NCI-H2227 (cell line): ENCODE data around the gene FPGS.
"Not testable (repeated sequence)": the region's sequence is repeated elsewhere in the genome, so short reads cannot be mapped to it uniquely, and the experiment has no call there.

Experiments used
- DNase-seq: peaks from one replicate; lab custom pipeline; 2025; ENCODE audit not compliant: unreplicated experiment; lab: John Stamatoyannopoulos, UW

Gene FPGS, protein sequence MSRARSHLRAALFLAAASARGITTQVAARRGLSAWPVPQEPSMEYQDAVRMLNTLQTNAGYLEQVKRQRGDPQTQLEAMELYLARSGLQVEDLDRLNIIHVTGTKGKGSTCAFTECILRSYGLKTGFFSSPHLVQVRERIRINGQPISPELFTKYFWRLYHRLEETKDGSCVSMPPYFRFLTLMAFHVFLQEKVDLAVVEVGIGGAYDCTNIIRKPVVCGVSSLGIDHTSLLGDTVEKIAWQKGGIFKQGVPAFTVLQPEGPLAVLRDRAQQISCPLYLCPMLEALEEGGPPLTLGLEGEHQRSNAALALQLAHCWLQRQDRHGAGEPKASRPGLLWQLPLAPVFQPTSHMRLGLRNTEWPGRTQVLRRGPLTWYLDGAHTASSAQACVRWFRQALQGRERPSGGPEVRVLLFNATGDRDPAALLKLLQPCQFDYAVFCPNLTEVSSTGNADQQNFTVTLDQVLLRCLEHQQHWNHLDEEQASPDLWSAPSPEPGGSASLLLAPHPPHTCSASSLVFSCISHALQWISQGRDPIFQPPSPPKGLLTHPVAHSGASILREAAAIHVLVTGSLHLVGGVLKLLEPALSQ

DNA sequence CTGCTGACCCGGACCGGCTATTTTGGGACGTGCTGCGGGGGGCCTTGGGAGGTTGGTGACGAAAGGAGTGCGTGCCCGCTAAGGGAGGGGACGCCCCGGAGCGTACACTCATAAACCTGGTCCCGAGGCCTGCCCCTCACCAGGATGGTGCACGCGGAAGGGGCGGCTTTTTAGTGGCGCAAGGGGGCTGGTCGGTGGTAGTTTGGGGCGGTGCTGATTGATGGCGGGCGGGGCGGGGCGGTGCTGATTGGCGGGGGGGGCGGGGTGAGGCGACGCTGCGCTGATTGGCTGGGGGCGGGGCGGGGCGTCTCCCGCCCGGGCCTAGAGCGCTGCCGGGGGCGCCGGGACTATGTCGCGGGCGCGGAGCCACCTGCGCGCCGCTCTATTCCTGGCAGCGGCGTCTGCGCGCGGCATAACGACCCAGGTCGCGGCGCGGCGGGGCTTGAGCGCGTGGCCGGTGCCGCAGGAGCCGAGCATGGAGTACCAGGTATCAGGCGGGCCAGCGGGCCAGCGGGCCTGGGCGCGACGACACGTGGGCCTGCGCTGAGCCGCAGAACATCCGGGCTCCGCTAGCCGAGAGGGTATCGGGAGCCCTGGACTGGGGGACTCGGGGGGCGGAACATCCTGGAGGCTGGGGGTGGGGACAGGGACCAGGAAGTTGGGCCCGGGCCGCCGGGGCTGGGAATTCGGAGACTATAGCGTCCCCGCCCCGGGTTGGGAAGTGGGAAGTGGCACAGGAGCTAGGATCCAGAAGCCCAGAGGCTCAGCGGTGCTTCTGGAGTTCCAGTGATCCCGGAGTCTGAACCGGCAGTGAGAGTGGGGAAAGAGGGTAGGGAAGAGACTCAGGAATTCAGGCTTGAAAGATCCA is at the start of gene FPGS:
FPGS (plus strand) TSS at position 307 of the 868 bp plus-strand sequence; CDS start at position 350, 43 bp downstream.
- DNase-seq: peak; percentile 88

DNA sequence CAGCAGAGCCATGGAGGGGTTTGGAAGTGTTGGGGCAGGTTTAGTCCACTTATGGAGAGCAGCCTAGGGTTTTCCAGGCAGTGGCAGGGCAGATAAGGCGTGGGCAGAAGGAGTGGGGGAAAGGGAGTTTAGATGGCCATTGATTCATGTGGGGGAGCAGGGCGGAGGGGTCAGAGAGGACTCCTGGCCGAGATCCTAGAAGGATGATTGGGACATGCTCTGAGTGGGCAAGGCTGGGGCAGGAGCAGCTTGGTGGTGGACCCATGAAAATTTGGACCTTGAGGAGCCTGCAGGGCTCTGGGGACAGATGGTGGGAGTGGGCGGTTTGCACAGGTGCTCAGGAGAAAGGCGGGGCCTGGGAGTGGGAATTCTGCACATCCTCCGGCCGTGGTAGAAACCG is 49.5 kb upstream of the FPGS start:
- DNase-seq: no peak

DNA sequence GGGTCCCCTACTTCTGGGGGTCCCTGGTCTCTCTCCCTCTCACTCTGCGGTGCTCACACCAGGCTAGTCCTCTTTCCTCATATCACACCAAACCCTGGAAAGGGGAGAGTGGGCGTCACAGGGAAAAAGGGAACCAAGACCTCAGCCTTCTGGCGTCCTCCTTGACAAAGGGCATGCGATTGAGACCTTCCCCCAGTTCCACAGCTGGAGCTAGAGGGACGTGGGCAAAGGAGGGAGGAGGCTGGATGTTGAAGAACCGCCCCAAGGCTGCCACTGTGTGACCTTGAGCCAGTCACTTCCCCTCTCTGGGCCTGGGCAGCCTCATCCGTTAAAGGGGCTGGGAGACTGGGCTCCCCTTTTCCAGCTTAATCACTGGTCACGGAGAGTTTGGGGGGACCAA is 49.1 kb upstream of the FPGS start:
- no peak for DNase-seq

DNA sequence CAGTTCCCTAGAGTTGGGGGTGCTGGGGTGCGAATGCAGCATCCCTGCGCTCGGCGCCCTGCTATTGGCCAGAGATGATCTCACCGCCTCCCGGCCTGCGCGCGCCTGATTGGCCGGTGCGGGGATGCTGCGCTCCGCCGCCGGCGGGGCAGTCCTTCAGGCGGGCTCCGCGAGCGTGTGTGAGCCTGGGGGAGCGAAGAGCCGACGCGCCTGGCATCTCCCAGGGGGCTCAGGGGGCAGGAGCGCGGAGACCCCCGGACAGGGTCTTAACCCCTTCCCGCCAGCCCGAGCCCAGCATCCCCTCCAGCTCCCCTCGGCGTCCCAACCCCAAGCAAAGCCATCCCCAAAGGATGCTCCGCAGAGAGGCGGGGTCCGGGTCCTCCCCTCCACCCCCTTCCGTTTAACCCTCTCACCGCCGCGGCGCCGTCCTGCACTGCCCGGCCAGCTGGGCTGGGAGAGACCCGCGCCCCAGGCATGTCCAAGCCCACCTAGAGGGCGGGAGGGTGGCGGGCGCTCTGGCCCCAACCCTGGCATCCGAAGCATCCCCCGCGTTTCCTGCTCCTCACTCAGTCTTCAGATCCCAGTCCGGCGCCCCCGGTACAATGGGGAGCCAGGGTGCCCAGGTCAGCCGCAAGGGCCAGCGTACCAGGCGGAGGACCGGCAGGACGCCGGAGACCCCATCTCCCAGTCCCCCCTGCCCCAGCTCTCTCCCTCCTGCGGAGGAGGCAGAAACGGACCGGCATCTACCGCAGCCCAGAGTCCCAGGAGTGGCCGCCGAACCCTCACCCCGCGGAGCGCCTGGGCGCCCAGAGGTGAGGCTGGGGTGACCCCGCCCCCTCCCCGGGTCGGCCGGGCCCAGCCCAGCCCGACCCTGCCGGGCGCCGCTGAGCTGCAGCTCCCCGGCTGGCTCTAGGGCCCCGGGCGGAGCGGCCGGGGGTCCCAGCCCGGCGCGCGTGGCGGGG is 48.3 kb upstream of the FPGS start:
- peak; percentile 88 for DNase-seq

DNA sequence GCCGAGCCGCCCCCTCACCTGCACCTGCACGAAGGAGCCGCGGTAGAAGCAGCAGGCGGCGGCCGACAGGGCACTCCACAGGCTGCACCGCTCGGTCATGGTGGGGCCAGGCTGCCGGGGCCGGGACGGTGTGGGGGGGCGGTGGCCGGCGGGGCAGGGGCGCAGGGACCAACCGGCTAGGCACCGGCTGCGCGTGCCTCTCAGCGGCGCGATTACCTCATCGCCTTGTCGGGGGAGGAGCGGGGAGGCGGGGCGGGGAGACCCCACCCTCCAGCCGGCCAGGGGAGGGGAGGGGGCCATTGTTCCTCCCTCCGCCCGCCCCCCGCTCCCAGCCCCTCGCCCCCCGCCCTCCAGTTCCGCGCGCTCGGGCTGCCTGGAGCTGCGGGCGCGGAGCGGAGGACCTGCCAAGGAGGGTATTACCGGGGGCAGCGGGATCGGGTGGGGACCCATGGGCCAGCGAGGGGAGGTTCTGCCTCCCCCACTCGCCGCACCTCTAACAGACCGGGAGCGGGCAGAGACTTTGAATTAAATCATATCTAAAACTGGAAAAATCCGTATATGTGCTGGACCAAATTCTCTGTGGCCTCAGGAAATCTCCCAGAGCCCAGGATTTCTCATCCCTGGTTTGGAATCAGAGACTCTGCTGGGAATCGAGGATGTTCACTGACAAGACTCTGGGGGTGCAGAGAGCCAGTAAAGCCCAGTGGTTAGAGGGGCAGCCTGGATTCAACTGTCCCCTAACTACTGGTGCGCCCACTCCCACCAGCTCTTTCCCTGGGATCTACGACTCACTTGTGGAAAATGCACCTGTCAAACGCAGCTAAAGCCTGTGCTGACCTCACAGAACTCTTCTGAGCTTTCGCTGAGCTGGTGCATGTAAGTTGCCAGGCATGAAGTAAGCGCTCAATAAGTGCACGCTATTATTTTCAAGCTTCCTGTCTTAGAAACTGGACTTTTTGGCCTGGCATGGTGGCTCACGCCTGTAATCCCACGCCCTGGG is 47.3 kb upstream of the FPGS start:
- peak; percentile 83 for DNase-seq

DNA sequence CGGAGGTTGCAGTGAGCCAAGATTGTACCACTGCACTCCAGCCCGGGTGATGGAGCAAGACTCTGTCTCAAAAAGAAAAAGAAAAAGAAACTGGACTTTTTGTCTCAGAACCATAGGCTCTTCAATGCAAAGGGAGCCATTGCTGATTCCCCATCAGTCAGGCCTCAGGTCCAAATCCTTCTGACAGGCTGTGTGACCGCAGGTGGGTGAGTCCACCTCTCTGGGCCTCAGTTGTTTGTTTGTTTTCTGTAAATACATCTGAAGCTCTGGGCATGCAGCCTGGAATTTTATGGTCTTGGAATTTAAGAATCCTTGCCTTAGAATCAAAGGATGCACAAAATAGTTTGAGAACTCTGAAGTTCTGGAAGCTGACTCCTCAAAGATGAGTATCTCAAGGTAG is 46.4 kb upstream of the FPGS start:
- DNase-seq: no peak

DNA sequence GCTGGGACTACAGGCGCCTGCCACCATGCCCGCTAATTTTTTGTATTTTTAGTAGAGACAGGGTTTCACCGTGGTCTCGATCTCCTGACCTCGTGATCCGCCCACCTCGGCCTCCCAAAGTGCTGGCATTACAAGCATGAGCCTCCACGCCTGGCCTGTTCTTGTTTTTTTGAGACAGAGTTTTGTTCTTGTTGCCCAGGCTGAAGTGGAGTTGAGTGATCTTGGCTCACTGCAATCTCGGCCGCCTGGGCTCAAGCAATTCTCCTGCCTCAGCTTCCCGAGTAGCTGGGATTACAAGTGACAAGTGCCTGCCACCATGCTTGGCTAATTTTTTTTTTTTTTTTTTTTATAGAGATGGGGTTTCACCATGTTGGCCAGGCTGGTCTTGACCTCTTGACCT is 45.9 kb upstream of the FPGS start:
- DNase-seq: not testable (repeated sequence)

DNA sequence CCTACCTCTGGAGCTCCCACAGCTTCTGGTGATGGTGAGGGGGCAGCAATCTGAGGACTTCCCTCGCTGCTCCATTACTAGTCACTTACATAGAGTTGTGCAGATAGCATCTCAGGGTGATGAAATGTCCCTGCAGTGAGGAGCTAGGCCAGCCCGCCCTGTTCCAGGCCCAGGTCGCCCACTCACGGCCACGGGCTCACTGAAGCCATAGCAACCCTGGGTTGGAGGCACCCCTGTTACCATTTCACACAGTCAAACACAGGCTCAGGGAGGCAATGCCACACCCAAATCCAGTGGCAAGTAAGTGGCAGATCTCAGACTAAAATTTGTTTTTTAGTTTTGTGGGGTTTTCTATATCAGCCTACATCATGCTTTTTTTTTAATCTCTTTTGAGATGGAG is 43.8 kb upstream of the FPGS start:
- no peak for DNase-seq

DNA sequence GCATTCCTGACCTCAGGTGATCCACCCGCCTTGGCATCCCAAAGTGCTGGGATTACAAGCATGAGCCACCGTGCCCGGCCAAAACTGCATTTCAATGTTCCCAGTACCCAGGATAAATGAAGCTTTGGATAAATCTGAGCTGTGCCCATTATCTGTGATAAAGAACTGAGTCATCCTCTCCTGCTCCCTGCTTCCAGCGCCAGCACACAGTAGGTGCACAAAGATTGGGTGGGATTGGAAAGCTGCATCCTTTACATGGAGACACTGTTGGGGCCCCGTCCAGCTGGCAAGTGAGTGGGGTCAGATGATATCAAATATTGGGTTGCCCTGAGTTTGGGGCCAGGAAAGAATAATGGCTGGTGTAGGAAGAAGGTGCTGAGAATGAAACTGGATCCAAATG is 41.6 kb upstream of the FPGS start:
- DNase-seq: no peak

DNA sequence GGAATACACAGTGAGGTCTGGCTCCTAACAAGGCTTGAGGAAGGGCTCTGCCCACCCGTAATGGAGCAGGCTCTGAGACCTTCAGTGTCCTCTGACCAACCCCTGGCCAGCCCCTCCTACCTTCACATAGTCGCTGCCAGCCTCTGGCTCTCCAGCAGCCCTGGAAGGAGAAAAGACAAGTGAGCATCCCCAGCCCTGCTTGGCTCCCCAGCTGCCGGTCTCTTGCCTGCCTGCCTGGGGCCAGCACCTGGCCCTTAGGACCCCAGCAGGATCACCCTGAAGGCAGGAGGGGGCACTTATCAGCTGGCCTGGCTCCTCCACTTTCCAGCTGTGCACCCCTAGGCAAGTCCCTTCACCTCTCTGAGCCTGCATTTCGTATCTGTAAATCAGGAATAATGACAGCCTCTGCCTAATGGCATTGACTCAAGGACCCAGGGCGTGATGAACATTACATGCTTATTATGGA is 41.2 kb upstream of the FPGS start:
- peak; percentile 38 for DNase-seq

DNA sequence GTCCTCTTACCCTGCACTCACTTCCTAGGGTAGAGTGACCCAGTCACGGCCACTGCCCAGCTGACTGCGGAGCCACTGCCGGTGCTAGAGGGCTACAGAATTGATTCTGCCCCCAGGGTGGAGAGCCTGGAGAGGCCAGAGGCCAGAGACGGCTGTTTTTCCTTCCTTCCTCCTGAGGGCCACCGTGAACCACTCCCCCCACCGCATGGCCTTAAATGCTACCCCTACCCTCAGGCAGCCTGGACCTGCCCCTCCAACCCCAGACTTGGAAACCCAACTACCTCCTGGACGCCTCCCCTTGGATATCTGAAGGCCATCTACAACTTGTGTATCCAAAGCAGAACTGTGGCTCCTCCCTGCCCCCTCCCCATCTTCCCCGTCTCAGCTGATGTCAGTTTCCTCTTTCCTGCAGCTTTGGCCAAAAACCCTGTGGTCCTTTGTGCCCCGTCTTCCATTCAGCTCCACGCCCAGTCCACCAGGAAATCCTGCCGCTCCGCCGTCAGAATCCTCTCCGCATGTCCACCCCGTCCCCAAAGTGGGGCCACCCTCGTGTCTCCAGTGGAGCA is 40.5 kb upstream of the FPGS start:
- DNase-seq: no peak

DNA sequence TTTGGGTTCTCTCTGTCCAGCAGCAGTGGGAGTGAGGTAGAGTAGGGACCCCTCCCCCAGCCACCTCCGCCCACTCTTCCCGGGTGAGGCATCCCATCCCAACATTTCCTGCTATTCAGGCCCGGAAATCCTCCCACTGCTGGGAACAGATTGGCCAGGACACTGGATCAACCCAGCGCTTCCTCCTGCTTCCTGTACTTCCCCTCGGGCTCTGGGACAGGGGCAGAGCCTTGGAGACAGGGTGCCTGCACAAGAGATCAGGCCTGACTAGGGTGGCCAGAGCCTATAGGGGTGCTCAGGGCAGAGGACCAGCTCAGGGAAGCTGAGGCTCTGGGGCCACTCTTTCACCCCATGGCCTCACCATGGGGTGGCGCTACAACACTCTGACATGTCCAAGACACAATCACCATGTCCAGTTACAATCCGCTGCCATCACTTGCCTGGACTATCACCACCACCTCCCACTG is 38.7 kb upstream of the FPGS start:
- DNase-seq: no peak

DNA sequence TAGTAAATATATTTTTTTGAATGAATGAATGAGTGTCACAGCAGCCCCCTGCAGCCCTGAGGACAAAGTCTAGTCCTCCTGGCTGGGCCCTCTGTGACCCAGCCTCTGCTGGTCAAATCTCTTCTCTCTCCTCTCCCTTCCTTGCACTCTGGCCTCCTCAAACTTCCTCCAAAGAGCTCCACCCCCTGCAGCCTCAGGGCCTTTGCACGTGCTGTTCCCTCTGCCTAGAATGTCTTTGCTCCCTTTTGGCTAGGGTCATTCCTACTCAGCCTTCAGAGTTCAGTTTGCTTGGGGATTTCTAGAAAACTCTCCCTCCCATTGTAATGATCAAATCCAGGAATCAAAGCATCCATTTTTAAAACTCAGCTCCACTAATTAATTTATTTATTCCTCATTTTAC is 37.3 kb upstream of the FPGS start:
- no peak for DNase-seq

DNA sequence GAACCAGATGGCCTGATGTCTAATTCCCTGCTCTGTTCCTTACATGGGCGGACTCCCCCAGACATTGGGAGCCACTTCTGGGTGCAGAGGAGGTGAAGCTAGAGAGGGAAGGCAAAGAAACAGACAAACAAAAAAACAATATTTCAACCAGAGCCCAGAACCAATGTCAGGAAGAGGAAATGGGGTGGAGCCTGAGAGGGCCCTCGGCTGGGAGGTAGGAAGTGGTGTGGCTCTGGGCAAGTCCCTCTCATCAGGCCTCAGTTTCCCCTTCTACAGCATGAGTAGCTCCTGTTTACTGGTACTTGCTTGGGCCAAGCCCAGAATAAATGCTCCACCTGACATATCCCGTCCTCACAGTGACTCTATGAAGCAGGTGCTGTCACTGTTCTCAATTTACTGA is 35.3 kb upstream of the FPGS start:
- DNase-seq: no peak

DNA sequence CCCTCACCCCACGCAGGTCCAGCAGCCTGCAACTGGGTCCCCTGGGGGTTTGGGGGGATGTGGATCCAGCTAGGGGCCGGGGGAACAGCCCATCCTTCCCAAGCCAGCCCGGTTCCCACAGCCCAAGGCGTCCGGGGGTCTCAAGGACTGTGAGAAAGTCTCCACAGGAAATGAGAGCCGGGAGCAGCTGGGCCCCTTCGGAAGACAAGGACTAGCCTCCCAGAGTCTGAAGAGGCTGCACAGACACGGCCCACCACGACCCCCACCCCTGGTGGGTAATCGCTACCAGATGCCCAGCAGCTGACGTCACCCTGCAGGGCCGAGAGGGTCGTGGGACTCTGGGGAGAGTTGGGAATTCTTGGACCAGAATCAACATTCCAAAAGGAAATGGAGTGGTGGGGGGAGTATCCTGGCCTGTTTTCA is 34.8 kb upstream of the FPGS start:
- DNase-seq: no peak

DNA sequence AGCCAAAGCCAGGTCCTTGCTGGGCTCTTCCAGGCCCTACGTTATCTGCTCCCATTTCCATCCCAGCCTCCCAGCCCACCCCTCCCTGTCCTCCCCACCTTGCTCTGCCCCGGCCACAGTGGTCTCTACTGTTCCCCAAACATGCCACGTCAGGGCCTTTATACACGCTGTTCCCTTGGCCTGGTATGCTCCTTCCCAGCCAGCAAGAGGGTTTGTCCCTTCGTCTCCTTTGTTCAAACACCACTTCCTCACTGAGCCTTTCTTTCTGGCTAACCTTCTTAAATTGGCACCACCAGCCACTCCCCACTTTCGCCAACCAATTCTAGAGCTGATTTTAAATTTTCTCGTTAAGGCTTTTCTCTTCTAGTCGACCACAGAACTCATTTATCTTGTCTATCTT is 34.0 kb upstream of the FPGS start:
- DNase-seq: no peak

DNA sequence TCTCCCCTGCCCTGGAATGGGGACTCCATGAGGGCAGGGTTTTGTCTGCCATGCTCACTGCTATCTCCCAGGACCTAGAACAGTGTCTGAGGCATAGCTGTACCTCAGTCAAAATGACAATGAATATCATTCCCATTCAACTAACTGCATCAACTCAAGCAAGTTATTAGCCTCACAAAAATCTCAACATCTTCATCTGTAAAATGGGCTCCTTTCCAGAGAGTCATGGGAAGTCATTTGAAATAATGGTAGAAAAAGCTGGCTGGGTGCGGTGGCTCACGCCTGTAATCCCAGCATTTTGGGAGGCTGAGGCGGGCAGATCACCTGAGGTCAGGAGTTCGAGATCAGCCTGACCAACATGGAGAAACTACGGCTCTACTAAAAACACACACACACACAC is 33.6 kb upstream of the FPGS start:
- DNase-seq: no peak

DNA sequence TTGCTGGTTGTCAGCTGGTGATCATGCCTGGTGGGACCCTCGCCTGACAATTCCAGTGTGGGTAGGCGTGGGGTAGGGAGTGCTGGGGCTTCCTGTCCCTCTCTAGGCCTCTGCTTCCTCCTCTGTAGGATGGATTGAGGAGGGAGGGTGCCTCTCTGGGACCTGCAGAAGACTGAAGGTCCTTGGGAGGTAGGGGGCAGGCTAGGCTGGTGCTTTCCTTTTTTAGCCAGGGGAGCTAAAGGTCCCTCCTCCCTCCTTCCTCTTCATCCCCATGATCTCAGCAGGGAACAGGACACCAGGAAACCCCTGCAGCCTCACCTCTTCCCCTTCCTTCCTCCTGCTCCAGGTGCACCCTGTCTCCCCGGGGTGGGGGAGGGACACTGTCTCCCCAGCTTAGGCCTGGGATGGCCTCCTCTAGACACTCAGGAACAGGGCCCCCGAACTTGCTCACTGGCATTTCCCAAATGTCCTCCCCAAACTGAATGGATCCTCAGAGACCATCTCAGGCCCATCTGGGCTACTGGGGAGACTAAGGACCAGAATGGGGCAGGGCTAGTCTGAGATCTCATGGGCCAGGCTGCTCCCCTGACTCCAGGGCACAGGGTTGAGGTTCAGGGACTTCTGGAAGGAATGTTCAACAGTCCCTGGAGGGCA is 32.6 kb upstream of the FPGS start:
- DNase-seq: no peak

DNA sequence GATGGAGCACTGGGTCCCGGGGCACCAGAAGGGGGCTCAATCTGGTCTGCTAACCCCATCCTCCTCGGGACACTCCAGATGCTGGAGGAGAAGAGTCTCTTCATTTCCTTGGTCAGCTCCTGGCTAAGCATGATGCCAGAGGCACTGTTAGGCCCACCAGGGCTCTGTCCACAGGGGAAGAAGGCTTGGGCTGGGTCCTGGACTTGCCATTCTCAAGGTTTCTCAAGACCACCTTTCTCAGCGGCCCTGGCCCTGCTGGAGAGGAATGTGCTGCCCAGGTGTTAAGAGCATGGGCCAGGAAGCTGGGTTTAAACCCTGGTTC is 32.1 kb upstream of the FPGS start:
- no peak for DNase-seq
